H1 (cell line): ENCODE measurements around the gene ATP2B1. TPM values are rescaled to one million over a fixed set of nuclear protein-coding genes. Genes with fewer than 3 reads are reported as not detected.

Experiments used
- ZNF274 ChIP-seq: IDR thresholded peaks from 2 replicates; pipeline ENCODE4 v1.7.0; 2012; ENCODE audit warnings: low read length, borderline replicate concordance; ENCODE audit errors: extremely low read depth
- polyA plus RNA-seq, 7 experiments: library from polyadenylated mRNA; depleted of rRNA in 3 of 7; stranded (reverse) in 5 of 7; unstranded in 2 of 7; fragments of >200 nt in 5 of 7; fragments of 200-250 nt in 2 of 7; gene quantifications; 1 replicate in 5 of 7; 2 replicates in 1 of 7; 4 replicates in 1 of 7; pipeline versions ENCODE4 v1.2.1 to v1.2.3, GENCODE V29; 2011 to 2013; ENCODE audit warnings: missing spikeins in 2 of 7, mixed read lengths in 2 of 7
- total RNA-seq: library from RNA; stranded (reverse); fragmentation: NEBNext Ultra II Directional; extraction: Animal tissue kit (Norgen Biotek cat#: 25700); gene quantifications from 2 replicates; pipeline ENCODE4 v1.2.1, GENCODE V29; 2021

ATP2B1 gene
- total and polyA plus RNA-seq, 2 of the 8 experiments (the other 6 are each of a cell fraction or from before 2014, with no cell fraction given), result 4.3 to 32.0 TPM

DNA sequence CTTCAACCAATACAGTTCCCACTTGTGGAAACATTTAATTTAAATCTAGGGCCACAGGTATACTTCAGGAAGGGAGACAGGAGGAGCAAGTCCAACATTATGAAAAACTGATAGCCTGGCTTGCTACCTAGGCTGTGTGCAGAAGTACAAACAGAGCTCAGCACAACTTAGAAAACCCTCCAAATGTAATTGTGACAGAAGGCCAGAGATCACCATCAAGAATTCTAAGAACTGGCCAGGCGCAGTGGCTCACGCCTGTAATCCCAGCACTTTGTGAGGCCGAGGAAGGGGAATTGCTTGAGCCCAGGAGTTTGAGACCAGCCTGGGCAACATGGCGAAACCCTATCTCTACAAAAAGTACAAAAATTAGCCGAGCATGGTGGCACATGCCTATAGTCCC, 14.1 kb downstream of the ATP2B1 start (continued):
- TF ChIP-seq ZNF274, result no peak
